Neuronal stem cell (in vitro differentiated cells): ENCODE results near the gene GRIPAP1.

Experiments
- DNase-seq: peaks from one replicate; pipeline ENCODE4 v3.0.0-alpha.2; 2013; ENCODE audit warnings: low spot score
- H2AFZ ChIP-seq: one replicate; pipeline ENCODE4 v1.6.1; 2013; ENCODE audit warnings: mild to moderate bottlenecking, low read length, inconsistent platforms
- H2AK5ac ChIP-seq: 2 replicates; pipeline ENCODE4 v1.6.1; 2013; ENCODE audit warnings: low read depth, mild to moderate bottlenecking, inconsistent platforms, low read length, moderate library complexity, mixed read lengths
- H2BK120ac ChIP-seq: 2 replicates; pipeline ENCODE4 v1.6.1; 2013; ENCODE audit warnings: low read depth, mild to moderate bottlenecking, inconsistent platforms, low read length, moderate library complexity, mixed read lengths
- H2BK12ac ChIP-seq: one replicate; pipeline ENCODE4 v1.6.1; 2013; ENCODE audit warnings: low read length, inconsistent platforms
- H2BK15ac ChIP-seq: 2 replicates; pipeline ENCODE4 v1.6.1; 2013; ENCODE audit warnings: mild to moderate bottlenecking, low read length, inconsistent platforms, mixed read lengths
- H2BK5ac ChIP-seq: one replicate; pipeline ENCODE4 v1.6.1; 2013; ENCODE audit warnings: inconsistent platforms, mild to moderate bottlenecking, low read length, moderate library complexity
- H3K14ac ChIP-seq: one replicate; pipeline ENCODE4 v1.6.1; 2013; ENCODE audit warnings: low read length, inconsistent platforms
- H3K18ac ChIP-seq: 2 replicates; pipeline ENCODE4 v1.6.1; 2013; ENCODE audit warnings: low read length, inconsistent platforms
- H3K23ac ChIP-seq: 2 replicates; pipeline ENCODE4 v1.6.1; 2013; ENCODE audit warnings: low read depth, mild to moderate bottlenecking, mixed read lengths, low read length, inconsistent platforms; ENCODE audit not compliant: poor library complexity
- H3K27ac ChIP-seq: replicated peaks from 3 replicates; pipeline ENCODE4 v1.5.1; 2013; ENCODE audit warnings: low read length, inconsistent platforms
- H3K27me3 ChIP-seq, 3 experiments: 2 replicates each; pipeline ENCODE4 v1.6.1; 2013; ENCODE audit warnings: low read length in 3 of 3, mild to moderate bottlenecking in 2 of 3, inconsistent platforms in 1 of 3, low read depth in 1 of 3, mixed read lengths in 1 of 3, moderate library complexity in 1 of 3; ENCODE audit not compliant: control insufficient read depth in 3 of 3, insufficient read depth in 3 of 3
- H3K36me3 ChIP-seq, 2 donors: replicated peaks in 1 of 2; 2 replicates each; pipeline ENCODE4 v1.6.1; 2013; ENCODE audit warnings: low read length in 2 of 2; ENCODE audit not compliant: control insufficient read depth in 2 of 2, insufficient read depth in 2 of 2
- H3K4ac ChIP-seq: 2 replicates; pipeline ENCODE4 v1.6.1; 2013; ENCODE audit warnings: inconsistent platforms, mild to moderate bottlenecking, low read length, moderate library complexity
- H3K4me1 ChIP-seq, 2 donors: 1 replicate in 1 of 2; 2 replicates in 1 of 2; pipeline ENCODE4 v1.6.1; 2013; ENCODE audit warnings: low read length in 2 of 2, low read depth in 1 of 2; ENCODE audit not compliant: control insufficient read depth in 2 of 2, insufficient read depth in 1 of 2
- H3K4me2 ChIP-seq: one replicate; pipeline ENCODE4 v1.6.1; 2013; ENCODE audit warnings: mild to moderate bottlenecking, low read length, inconsistent platforms; ENCODE audit not compliant: insufficient read depth, poor library complexity, severe bottlenecking
- H3K4me3 ChIP-seq, 2 donors: 2 replicates each; pipeline ENCODE4 v1.5.1; 2013; ENCODE audit warnings: low read length in 2 of 2, mild to moderate bottlenecking in 2 of 2, inconsistent platforms in 1 of 2, moderate library complexity in 1 of 2
- H3K79me1 ChIP-seq: one replicate; pipeline ENCODE4 v1.6.1; 2013; ENCODE audit warnings: low read depth, mild to moderate bottlenecking, inconsistent platforms, low read length, moderate library complexity
- H3K9ac ChIP-seq: one replicate; pipeline ENCODE4 v1.6.1; 2013; ENCODE audit warnings: mild to moderate bottlenecking, low read depth, low read length, inconsistent platforms; ENCODE audit not compliant: poor library complexity
- H3K9me3 ChIP-seq, 2 donors: replicated peaks in 1 of 2; 2 replicates each; pipeline versions ENCODE3 to v1.6.1; 2013; ENCODE audit warnings: low read length in 2 of 2, mild to moderate bottlenecking in 2 of 2, inconsistent platforms in 1 of 2, low read depth in 1 of 2, mixed read lengths in 1 of 2, moderate library complexity in 1 of 2; ENCODE audit not compliant: control insufficient read depth in 2 of 2, insufficient read depth in 1 of 2
- H4K8ac ChIP-seq: one replicate; pipeline ENCODE4 v1.6.1; 2013; ENCODE audit warnings: low read depth, mild to moderate bottlenecking, inconsistent platforms, low read length, moderate library complexity
- H4K91ac ChIP-seq: one replicate; pipeline ENCODE4 v1.6.1; 2013; ENCODE audit warnings: low read length, low read depth, mild to moderate bottlenecking, inconsistent platforms; ENCODE audit not compliant: poor library complexity
- WGBS, 2 donors: extraction: QIAGEN DNeasy Blood & Tissue Kit; methylation state at CpG; one replicate each; pipeline ENCODE4 v1.1.7; 2013; ENCODE audit warnings: missing lambda C conversion rate in 2 of 2, mixed read lengths in 1 of 2; ENCODE audit not compliant: insufficient read length in 2 of 2, insufficient replicate concordance in 1 of 2; ENCODE audit errors: extremely low coverage in 2 of 2; 5-methylcytosine and 5-hydroxymethylcytosine counted together

GRIPAP1 gene

DNA sequence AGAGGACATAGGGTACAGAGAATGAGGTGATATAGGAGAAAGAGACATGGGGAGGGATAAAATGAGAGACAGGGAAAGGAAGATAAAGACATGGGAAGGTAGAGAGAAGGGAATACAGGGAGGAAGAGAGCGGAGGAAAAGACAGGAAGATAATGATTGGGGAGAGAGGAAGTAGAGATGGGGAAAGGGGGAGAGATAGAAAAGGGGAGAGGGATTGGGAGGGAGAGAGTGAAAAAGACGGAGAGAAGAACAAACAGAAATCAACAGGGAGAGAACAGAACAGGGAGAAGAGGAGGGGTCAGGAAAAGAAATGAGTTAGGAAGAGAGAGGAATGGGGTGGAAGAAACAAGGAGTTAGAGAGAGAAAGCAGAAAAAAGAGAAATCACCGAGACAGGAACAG, 4.6 kb downstream of the GRIPAP1 start:
- Histone ChIP-seq H2BK12ac (no peak overlapping the region), H3K4me1 (no peaks in the 10 kb centered on the region), H2BK5ac (no peak overlapping the region), H2BK120ac (no peak overlapping the region), H2BK15ac (no peak overlapping the region), H3K36me3 (peaks cover 22 to 57% of the 10 kb centered on the region in 2 donors), H3K23ac (no peak overlapping the region), H3K9ac (no peak overlapping the region), H4K91ac (no peak overlapping the region), H3K14ac (no peak overlapping the region), H3K4me3 (no peak overlapping the region), H3K79me1 (peaks cover 4% of the 10 kb centered on the region), H3K18ac (no peak overlapping the region), H3K4me2 (no peak overlapping the region), H3K9me3 (no peaks in the 10 kb centered on the region), H3K4ac (no peak overlapping the region), H4K8ac (no peak overlapping the region), H3K27me3 (no peaks in the 10 kb centered on the region), H3K27ac (no peak overlapping the region), H2AFZ (no peak overlapping the region), H2AK5ac (no peak overlapping the region)
- no peak for DNase-seq
- WGBS, 2 donors = 94 to 100% methylated on average over 1 to 2 of the region's 3 CpGs

DNA sequence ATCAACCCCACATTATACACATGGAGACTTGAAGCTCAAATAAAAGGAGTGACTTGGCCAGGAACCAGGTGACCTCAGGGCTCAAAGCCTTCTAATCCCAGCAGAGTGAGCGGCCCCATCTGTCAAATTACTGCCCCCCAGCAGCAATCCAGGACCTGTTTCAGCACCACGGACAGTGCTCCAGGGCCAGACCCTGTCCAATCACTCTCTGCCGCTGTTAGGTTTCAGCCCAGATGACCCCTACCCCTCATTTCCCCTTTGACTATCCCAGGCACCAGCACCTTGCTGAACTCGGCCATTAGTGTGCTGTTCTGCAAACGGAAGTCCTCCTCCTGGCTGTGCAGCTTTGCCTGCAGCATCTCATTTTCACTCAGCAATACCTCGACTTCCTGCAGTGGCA, 5.1 kb downstream of the GRIPAP1 start:
- Histone ChIP-seq H4K8ac (no peak overlapping the region), H3K79me1 (peaks cover 4% of the 10 kb centered on the region), H2BK15ac (no peak overlapping the region), H2BK12ac (no peak overlapping the region), H3K36me3 (peaks cover 22 to 60% of the 10 kb centered on the region in 2 donors), H3K9ac (no peak overlapping the region), H3K9me3 (no peaks in the 10 kb centered on the region), H3K23ac (no peak overlapping the region), H3K27ac (no peak overlapping the region), H2BK5ac (no peak overlapping the region), H3K4me1 (no peaks in the 10 kb centered on the region), H2BK120ac (no peak overlapping the region), H3K14ac (no peak overlapping the region), H3K4ac (no peak overlapping the region), H2AFZ (no peak overlapping the region), H3K4me2 (no peak overlapping the region), H4K91ac (no peak overlapping the region), H3K4me3 (no peak overlapping the region), H3K27me3 (no peaks in the 10 kb centered on the region), H3K18ac (no peak overlapping the region), H2AK5ac (no peak overlapping the region)
- DNase-seq = no peak
- no CpG with 5 or more reads among the region's 6 CpGs for WGBS, 2 donors

GRCh38 chrX:48992341-48992740, 9.7 kb downstream of the GRIPAP1 start:
- Histone ChIP-seq H3K4ac (no peak overlapping the region), H3K23ac (no peak overlapping the region), H3K36me3 (peaks cover 20 to 72% of the 10 kb centered on the region in 2 donors), H3K9ac (no peak overlapping the region), H3K27me3 (no peaks in the 10 kb centered on the region), H4K91ac (no peak overlapping the region), H2AK5ac (no peak overlapping the region), H2BK120ac (no peak overlapping the region), H4K8ac (no peak overlapping the region), H3K27ac (no peak overlapping the region), H3K18ac (no peak overlapping the region), H3K14ac (no peak overlapping the region), H3K79me1 (no peaks in the 10 kb centered on the region), H2BK5ac (no peak overlapping the region), H3K9me3 (no peaks in the 10 kb centered on the region), H2AFZ (no peak overlapping the region), H2BK12ac (no peak overlapping the region), H3K4me1 (no peaks in the 10 kb centered on the region), H3K4me2 (no peak overlapping the region), H2BK15ac (no peak overlapping the region), H3K4me3 (no peak overlapping the region)
- no peak for DNase-seq

GRCh38 chrX:48989483-48989882, 12.6 kb downstream of the GRIPAP1 start:
- Histone ChIP-seq H3K4me2 (no peak overlapping the region), H4K91ac (no peak overlapping the region), H3K4me3 (no peak overlapping the region), H2AK5ac (no peak overlapping the region), H3K9ac (no peak overlapping the region), H3K36me3 (peaks cover 15 to 59% of the 10 kb centered on the region in 2 donors), H2BK12ac (no peak overlapping the region), H3K4me1 (no peaks in the 10 kb centered on the region), H3K18ac (no peak overlapping the region), H4K8ac (no peak overlapping the region), H3K79me1 (no peaks in the 10 kb centered on the region), H2AFZ (no peak overlapping the region), H2BK15ac (no peak overlapping the region), H3K27me3 (no peaks in the 10 kb centered on the region), H3K23ac (no peak overlapping the region), H2BK120ac (no peak overlapping the region), H3K4ac (no peak overlapping the region), H3K14ac (no peak overlapping the region), H3K9me3 (no peaks in the 10 kb centered on the region), H2BK5ac (no peak overlapping the region), H3K27ac (no peak overlapping the region)
- WGBS, 2 donors = no CpG with 5 or more reads among the region's 4 CpGs
- DNase-seq = no peak
